UCSD-AML1 (cell line): ENCODE data around the gene TBATA.

Experiments used
- DNase-seq: peaks from one replicate; lab custom pipeline; 2025; ENCODE audit not compliant: unreplicated experiment; lab: John Stamatoyannopoulos, UW

Gene TBATA

DNA sequence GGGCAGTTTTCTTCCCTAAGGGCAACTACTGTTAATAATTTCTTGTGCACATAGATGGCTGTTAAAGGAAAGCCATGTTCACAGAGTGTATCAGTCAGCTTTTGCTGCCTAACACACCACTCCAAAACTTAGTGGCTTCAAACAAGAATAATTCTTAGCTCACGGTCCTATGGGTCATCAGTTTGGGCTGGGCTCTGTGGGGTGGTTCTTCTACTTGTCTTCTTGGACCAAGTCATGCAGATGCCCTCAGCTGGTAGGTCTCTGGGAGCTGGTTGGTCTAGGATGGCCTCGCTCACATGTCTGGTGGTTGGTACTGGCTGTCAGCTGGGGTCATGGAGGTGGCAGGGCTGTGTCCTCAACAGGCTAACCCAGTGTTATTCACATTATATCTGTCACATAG, 39.6 kb downstream of the TBATA start:
- no peak for DNase-seq

DNA sequence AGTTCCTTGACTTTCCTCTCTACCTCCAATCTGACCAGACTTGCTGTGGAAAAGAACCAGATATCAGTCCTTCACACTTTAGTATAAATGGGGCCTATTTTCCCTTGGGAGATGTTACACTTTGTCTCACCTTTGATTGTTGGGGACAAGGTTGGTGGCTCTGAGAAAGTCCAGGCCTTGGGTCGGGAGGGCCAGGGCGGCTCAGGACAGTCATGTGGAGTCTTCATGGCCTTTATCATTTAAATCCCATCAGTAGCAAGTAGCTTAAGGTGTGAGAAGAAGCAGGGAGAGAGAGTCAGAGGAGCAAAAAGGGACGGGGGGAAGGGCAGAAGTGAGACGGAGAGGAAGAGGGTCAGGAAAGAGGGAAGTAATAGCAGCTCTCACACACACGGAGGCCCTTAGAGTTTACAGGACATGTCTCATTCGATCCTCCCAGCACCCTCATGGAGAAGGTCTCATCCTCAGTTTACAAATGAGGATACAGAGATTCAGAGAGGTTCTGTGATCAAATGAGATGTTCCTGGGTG, 40.5 kb downstream of the TBATA start:
- DNase-seq = peak; percentile 46

GRCh38 chr10:70743879-70744278, 41.3 kb downstream of the TBATA start:
- no peak for DNase-seq

DNA sequence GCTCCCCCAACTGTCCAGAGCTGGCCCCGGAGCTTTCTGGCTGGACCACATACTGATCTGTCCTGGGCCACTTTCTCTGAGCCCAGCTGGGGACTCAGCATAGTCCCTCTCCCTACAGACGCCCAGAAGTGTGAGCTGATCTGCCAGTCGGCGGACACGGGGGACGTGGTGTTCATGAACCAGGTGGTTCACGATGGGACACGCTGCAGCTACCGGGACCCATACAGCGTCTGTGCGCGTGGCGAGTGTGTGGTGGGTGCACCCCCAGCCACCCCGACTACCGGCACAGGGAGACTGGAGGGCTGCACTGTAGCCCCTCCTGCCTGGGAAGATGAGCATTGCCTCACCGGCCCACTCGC, 41.8 kb downstream of the TBATA start:
- DNase-seq = no peak

DNA sequence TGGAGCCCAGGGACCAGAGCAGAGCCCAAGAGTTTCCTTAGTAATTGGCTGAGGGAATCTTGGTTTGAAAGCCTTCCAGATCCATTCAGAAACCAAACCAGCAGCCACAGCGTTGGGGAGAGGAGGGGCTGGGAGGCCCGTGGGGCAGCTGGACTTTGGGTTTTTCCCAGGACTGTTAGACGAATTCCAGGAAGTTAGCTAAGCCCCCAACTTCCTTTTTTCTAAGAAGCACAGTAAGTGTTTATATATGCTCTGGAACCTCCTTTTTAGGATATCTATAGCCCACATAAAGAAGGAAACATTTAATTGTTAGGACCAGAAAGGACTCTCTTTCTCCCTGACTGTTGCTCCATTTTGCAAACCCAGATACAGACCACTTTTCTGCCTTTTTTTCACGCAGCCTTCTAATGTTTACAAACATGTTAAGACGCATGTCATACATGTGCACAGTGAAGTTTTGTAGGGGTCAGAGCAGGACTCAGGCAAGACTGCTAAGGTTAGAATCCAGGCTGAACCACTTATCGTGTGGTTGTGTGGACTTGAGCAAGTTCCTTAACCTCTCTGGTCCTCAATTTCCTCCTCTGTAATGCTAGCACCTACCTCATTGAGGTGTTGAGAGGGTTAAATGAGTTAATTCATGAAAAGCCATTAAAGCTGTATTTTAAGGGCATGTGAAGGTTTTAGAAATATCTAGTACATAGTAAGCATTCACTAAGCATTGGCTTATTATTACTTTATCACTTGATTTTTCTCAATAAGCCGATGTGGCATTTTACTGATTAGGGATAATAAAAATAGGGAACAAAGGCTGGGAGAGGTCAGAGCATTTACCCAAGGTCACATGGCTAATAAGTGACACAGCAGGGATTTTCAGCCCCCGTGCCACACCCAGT, 42.4 kb downstream of the TBATA start:
- peak; percentile 78 for DNase-seq

DNA sequence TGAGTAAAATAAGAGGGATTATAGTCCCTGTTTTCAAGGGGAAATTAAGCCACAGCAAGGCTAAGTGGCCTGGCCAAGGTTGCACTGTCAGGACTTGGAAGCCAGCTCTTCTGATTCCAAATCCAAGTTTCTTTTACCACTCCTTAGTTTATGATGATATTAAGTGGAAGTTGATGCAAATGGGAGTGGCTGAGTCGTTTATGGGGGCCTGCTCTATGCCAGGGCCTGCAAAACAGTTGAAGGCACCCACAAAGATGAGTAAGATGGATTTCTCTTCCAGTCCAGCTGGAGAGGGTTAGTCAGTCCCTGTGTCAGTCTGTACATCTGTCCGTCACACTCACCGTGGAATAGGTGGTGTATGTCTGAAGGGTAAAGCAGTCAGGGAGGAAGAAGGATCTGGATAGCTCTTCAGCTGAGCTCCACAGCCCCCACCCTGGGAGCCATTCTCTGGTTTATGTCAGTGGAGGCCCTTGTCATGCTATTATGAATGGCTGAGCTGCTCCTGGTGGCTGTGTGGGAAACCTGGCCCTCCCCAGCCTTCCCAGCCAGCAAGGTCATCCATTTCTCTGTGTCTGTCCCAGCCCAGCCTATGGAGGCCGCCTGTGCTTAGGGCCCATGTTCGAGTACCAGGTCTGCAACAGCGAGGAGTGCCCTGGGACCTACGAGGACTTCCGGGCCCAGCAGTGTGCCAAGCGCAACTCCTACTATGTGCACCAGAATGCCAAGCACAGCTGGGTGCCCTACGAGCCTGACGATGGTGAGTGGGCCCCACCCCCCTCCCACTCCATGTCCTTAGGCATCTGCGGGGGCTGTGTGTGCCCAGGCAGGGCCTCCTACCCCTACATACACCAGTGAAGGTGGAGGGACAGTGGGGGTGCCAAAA, 44.5 kb downstream of the TBATA start:
- DNase-seq = no peak

DNA sequence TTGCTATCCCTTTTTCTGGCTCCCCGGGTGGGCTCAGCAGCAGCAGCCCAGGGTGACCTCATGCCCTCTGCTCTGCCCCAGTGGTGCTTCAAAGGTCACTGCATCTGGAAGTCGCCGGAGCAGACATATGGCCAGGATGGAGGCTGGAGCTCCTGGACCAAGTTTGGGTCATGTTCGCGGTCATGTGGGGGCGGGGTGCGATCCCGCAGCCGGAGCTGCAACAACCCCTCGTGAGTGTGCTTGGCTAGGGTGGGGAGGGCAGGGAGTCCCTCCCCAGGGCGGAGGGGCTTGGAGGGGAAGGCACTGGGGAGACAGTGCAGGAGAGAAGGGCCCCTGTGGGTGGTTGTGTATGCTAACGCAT, 46.4 kb downstream of the TBATA start:
- DNase-seq = no peak

DNA sequence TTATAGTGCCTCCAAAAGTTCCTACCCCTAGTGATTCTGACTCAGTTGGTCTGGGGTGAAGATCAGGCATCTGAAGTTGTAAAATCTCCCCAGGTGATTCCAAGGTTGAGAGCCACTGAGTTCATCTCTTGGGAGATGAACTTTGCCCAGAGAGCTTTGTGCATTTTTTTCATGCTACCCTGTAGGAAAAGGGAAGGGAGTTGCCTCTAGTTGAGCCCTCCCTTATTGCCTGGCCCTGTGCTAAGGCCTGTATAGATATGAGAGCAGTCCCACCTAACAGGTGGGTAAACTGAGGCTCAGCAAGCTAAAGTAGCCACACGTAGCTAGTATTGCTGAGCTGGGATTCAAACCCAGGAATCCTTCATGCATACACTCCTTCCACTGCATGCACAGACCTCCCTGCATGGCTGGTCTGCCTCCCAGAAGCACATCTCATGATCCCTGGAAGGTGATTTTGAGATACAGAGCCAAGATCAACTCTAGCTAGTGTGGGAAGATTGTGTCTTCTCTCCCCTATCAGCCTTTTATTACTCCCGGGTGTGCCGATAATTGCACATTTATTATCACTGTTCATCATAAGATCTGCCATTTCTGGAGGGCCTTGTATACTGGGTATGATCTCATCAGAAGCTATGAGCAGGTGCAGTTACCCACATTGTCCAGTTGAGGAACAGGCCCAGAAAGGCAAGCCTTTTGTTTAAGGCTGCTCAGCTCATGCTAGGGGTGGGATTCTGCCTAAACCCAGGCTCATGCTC, 47.0 kb downstream of the TBATA start:
- DNase-seq = no peak

GRCh38 chr10:70737250-70737649, 47.9 kb downstream of the TBATA start:
- DNase-seq = no peak

DNA sequence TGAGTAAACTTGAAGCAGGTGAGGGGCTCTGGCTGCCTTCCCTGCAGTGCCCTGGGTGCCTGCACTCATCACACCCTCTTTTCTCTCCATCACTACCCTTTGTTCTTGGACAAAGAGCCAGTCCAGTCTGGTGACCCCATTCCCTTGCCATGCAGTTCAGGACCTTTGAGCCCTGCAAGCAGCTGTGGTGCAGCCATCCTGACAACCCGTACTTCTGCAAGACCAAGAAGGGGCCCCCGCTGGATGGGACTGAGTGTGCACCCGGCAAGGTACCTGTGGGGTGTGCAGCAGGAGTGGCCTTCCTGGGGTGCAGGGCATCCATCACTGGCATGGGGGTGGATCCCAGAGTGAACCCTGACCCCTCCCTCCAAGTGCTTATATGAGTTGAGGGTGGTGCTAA, 48.7 kb downstream of the TBATA start:
- no peak for DNase-seq

DNA sequence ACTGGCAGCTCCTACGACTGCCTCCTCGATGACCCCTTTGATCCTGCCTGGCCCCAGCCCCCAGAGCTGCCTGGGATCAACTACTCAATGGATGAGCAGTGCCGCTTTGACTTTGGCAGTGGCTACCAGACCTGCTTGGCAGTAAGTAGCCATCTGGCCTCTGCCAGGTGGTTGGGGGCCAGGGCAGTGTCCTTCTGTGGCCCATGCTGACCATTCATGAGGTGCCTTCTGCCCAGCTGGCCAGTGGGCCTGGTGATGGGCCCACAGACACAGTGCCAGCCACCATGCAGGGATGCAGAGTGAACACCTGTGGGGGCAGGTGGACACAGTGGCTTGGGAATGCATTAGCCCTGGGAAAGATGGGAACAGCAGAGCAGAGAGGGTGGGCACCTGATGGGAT, 50.0 kb downstream of the TBATA start:
- no peak for DNase-seq

- DNase-seq = no peak
Observed at GRCh38 chr10:70733051-70733450, 52.1 kb downstream of the TBATA start.

GRCh38 chr10:70732569-70732968, 52.6 kb downstream of the TBATA start:
- DNase-seq = no peak

GRCh38 chr10:70730955-70731354, 54.2 kb downstream of the TBATA start:
- no peak for DNase-seq

- DNase-seq = no peak
Observed at GRCh38 chr10:70729763-70730357, 55.3 kb downstream of the TBATA start.

DNA sequence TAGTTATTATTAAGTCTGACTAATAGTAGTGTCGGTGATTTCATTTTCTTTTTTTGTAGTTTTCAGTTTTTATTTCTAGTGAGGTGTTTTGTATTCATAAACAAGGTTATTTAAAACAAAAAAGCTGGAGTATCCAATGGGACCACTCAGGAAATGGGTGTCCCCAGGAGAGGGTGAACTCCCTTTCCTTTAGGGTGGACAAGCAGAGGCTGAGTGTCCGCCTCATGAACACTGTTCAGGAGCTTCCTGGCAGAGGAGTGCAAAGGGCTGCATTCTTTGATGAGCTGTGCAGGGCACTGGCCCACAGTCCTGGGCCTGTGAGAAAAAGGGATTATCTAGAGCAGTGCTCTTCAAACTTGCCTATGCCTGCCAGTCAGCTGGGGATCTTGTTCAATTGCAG, 56.8 kb downstream of the TBATA start:
- no peak for DNase-seq

- no peak for DNase-seq
Observed at GRCh38 chr10:70726909-70727495, 58.2 kb downstream of the TBATA start.

GRCh38 chr10:70723771-70724170, 61.4 kb downstream of the TBATA start:
- no peak for DNase-seq

- DNase-seq = no peak
Observed at GRCh38 chr10:70722820-70723424, 62.3 kb downstream of the TBATA start.
